Measurements from ENCODE around the gene MYO1D. TPM values are rescaled to one million over a fixed set of nuclear protein-coding genes. Genes with fewer than 3 reads are reported as not detected.

Gene MYO1D
- total RNA-seq, 4 donors from 2014 or later = 247 to 569 (median 444) TPM

DNA sequence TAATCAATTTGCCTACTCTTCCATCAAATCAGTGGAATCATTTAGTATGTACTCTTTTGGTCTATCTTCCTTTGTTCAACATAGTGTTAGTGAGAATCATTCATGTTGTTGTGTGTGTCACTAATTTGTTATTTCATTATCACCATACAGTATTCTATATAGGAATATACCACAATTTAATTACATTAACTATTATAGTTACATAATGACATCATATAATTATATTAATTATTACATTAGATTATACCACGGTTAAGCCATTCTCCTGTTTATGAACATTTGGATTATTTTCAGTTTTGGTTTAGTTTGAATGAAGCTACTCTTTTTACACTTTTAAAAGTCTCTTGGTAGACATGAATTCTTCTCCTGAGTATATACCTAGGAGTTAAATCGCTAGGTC, 40.4 kb downstream of the MYO1D start:
- Histone ChIP-seq H3K27ac (peak overlapping the region in 1 of 4 donors; percentile 6), H3K27me3 (no peaks in the 10 kb centered on the region), H3K4me1 (peaks cover 0 to 17% (median 3%) of the 10 kb centered on the region in 4 donors), H3K36me3 (no peaks in the 10 kb centered on the region), H3K9me3 (no peaks in the 10 kb centered on the region), H3K4me3 (no peak overlapping the region)
- intact Hi-C loops (cut with DNase I; ENCODE audit: low total_unique reads) = no loop called here
- no peak for DNase-seq
- TF ChIP-seq, protein P1, sequence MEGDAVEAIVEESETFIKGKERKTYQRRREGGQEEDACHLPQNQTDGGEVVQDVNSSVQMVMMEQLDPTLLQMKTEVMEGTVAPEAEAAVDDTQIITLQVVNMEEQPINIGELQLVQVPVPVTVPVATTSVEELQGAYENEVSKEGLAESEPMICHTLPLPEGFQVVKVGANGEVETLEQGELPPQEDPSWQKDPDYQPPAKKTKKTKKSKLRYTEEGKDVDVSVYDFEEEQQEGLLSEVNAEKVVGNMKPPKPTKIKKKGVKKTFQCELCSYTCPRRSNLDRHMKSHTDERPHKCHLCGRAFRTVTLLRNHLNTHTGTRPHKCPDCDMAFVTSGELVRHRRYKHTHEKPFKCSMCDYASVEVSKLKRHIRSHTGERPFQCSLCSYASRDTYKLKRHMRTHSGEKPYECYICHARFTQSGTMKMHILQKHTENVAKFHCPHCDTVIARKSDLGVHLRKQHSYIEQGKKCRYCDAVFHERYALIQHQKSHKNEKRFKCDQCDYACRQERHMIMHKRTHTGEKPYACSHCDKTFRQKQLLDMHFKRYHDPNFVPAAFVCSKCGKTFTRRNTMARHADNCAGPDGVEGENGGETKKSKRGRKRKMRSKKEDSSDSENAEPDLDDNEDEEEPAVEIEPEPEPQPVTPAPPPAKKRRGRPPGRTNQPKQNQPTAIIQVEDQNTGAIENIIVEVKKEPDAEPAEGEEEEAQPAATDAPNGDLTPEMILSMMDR (IDR thresholded peaks at IDR 0.05) = no peak
- no peak for TF ChIP-seq EP300 (IDR thresholded peaks at IDR 0.05; ENCODE audit: low read depth)
- no peak for TF ChIP-seq POLR2A (IDR thresholded peaks at IDR 0.05)
- in situ Hi-C loops (cut with MboI; ENCODE audit: low pct_ligation_motif_present in 1 of 4, low pct_unique_long_range_greater_than_20kb in 1 of 4, low sequenced_read_pairs in 3 of 4) = no loop called here
- WGBS, 2 donors (ENCODE audit: low coverage in 1 of 2) = 86 to 89% methylated on average over 2 of the region's 2 CpGs

DNA sequence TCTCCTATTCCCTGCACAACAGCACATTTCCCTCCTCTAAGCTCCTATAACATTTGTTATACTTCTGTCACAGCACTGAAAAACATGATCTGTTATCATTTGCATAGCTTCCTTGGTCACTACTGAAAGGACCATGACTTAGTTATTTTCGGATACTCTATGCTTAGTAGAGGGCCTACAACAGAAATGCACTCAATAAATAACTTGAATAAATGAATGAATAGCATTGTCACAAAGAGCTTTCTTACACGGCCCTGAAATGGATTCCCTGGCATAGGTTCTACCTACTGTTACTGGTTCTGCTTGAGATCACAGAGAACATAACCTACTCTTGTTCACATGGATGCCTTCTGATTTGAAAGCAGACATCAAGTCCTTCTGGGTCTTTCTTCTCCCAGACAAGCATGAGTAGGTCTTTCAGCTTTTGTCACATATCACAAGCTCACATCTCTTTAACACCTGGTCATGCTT, 41.6 kb downstream of the MYO1D start:
- H3K4me1 ChIP-seq = peaks cover 0 to 27% (median 6%) of the 10 kb centered on the region in 4 donors
- no peaks in the 10 kb centered on the region for H3K27me3 ChIP-seq
- no peak for DNase-seq
- H3K27ac ChIP-seq = peak overlapping the region in 2 of 4 donors; percentile 12 to 13
- in situ Hi-C loops (cut with MboI; ENCODE audit: low pct_ligation_motif_present in 1 of 4, low pct_unique_long_range_greater_than_20kb in 1 of 4, low sequenced_read_pairs in 3 of 4) = no loop called here
- no peaks in the 10 kb centered on the region for H3K36me3 ChIP-seq
- 60 to 76% methylated on average over 1 to 2 of the region's 2 CpGs for WGBS, 2 donors (ENCODE audit: low coverage in 1 of 2)
- no peak for TF ChIP-seq POLR2AphosphoS5 (IDR thresholded peaks at IDR 0.05)
- TF ChIP-seq POLR2A (IDR thresholded peaks at IDR 0.05) = no peak
- no peak for TF ChIP-seq EP300 (IDR thresholded peaks at IDR 0.05; ENCODE audit: low read depth)
- TF ChIP-seq, protein P1 (IDR thresholded peaks at IDR 0.05) = no peak
- no peaks in the 10 kb centered on the region for H3K9me3 ChIP-seq
- H3K4me3 ChIP-seq = no peak overlapping the region
- intact Hi-C loops (cut with DNase I; ENCODE audit: low total_unique reads) = no loop called here

DNA sequence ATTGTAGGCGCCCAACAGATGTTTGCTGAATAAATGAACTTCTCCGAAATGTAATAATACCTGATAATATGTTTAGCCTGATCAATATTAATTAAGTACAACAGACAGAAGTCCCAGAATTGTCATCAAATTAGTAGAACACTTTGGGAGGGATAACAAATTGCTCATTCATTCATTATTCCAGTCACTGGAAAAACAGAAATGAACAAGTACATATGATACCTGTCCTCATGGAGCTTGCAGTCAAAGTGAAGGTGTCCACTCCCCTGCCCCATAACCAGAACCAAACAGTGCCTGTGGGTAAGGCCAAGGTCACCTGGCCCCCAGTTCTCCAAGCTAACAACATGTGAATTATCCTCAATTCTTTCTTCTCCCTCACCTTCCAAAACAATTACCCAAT, 42.8 kb downstream of the MYO1D start:
- DNase-seq = no peak
- TF ChIP-seq, protein P1 (IDR thresholded peaks at IDR 0.05) = no peak
- TF ChIP-seq POLR2A (IDR thresholded peaks at IDR 0.05) = no peak
- no peak for TF ChIP-seq POLR2AphosphoS5 (IDR thresholded peaks at IDR 0.05)
- no peak for TF ChIP-seq EP300 (IDR thresholded peaks at IDR 0.05; ENCODE audit: low read depth)
- in situ Hi-C loops (cut with MboI; ENCODE audit: low pct_ligation_motif_present in 1 of 4, low pct_unique_long_range_greater_than_20kb in 1 of 4, low sequenced_read_pairs in 3 of 4) = no loop called here
- intact Hi-C loops (cut with DNase I; ENCODE audit: low total_unique reads) = no loop called here
- no peaks in the 10 kb centered on the region for H3K36me3 ChIP-seq
- no peaks in the 10 kb centered on the region for H3K9me3 ChIP-seq
- no peaks in the 10 kb centered on the region for H3K27me3 ChIP-seq
- H3K4me3 ChIP-seq = no peak overlapping the region
- H3K4me1 ChIP-seq = peaks cover 3 to 27% (median 12%) of the 10 kb centered on the region in 4 donors
- H3K27ac ChIP-seq = peak overlapping the region in 1 of 4 donors; percentile 41
- 96 to 100% methylated on average over 2 of the region's 2 CpGs for WGBS, 2 donors (ENCODE audit: low coverage in 1 of 2)

DNA sequence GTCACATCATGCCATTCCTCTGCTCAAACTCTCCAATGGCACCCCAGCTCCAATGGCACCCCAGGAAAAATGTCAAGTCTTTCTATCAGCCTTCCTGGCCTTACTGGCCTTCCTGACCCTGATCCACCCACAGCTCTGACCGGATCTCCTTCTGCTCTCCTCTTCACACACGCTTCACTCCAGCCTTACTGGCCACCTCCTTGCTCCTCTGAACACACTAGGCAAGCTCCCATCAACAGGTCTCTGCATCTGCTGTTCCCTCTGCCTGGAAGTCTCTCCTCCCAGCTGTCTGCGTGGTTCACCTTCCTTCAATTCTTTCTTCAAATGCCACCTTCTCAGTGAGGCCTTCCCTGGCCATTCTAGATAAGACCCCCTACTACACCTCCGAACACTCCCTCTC, 43.4 kb downstream of the MYO1D start:
- no peak for TF ChIP-seq POLR2A (IDR thresholded peaks at IDR 0.05)
- no peak for TF ChIP-seq EP300 (IDR thresholded peaks at IDR 0.05; ENCODE audit: low read depth)
- no peak for TF ChIP-seq POLR2AphosphoS5 (IDR thresholded peaks at IDR 0.05)
- TF ChIP-seq, protein P1 (IDR thresholded peaks at IDR 0.05) = no peak
- no peak overlapping the region for H3K27ac ChIP-seq
- peaks cover 6 to 31% (median 17%) of the 10 kb centered on the region in 4 donors for H3K4me1 ChIP-seq
- in situ Hi-C loops (cut with MboI; ENCODE audit: low pct_ligation_motif_present in 1 of 4, low pct_unique_long_range_greater_than_20kb in 1 of 4, low sequenced_read_pairs in 3 of 4) (no loop called here), intact Hi-C loops (cut with DNase I; ENCODE audit: low total_unique reads) (no loop called here)
- H3K27me3 ChIP-seq = no peaks in the 10 kb centered on the region
- WGBS, 2 donors (ENCODE audit: low coverage in 1 of 2) = 84 to 88% methylated on average over 3 to 4 of the region's 4 CpGs
- no peaks in the 10 kb centered on the region for H3K36me3 ChIP-seq
- no peak for DNase-seq
- no peak overlapping the region for H3K4me3 ChIP-seq
- H3K9me3 ChIP-seq = no peaks in the 10 kb centered on the region
